K562 (cell line): ENCODE measurements around the gene SLC34A1. TPM values are rescaled to one million over a fixed set of nuclear protein-coding genes. Genes with fewer than 3 reads are reported as not detected.

Experiments used
- ARID3A ChIP-seq: IDR thresholded peaks from 2 replicates; pipeline ENCODE4 v1.6.1; 2012; ENCODE audit warnings: low read depth, low read length, improper control_type of control experiment, borderline replicate concordance
- CUX1 ChIP-seq: fragments of 200-800 bp; sonication (Bioruptor generic); IDR thresholded peaks from 2 replicates; pipeline ENCODE4 v1.6.1; 2016; ENCODE audit warnings: missing genetic modification characterization, missing compliant biosample characterization
- EP400 ChIP-seq: fragments of 450-650 bp; IDR thresholded peaks from 2 replicates; pipeline ENCODE4 v1.6.1; 2017; ENCODE audit warnings: antibody characterized with exemption, mild to moderate bottlenecking, moderate library complexity
- HDAC1 ChIP-seq, 2 experiments: fragments of 450-650 bp; IDR thresholded peaks; 2 replicates each; pipeline ENCODE4 v1.6.1; 2016 to 2017; ENCODE audit warnings: inconsistent platforms in 1 of 2, mild to moderate bottlenecking in 1 of 2, moderate library complexity in 1 of 2
- HMG20A ChIP-seq: fragments of 450-650 bp; formaldehyde crosslinking; conservative IDR thresholded peaks from 2 replicates; pipeline ENCODE4 v1.4.0; 2020; ENCODE audit warnings: mild to moderate bottlenecking, mixed read lengths
- LEF1 ChIP-seq: fragments of 450-650 bp; IDR thresholded peaks from 2 replicates; pipeline ENCODE4 v1.6.1; 2016; ENCODE audit warnings: mild to moderate bottlenecking
- PTRF ChIP-seq: fragments of 450-650 bp; IDR thresholded peaks from 2 replicates; pipeline ENCODE4 v1.6.1; 2016; ENCODE audit warnings: mild to moderate bottlenecking, missing genetic modification characterization, missing compliant biosample characterization
- RBM25 ChIP-seq: fragments of 200-400 bp; formaldehyde crosslinking; IDR thresholded peaks from 2 replicates; pipeline ENCODE4 v1.6.1; 2018; ENCODE audit warnings: low read length, low read depth, moderate library complexity; ENCODE audit not compliant: severe bottlenecking
- RUNX1 ChIP-seq: sonication (generic); IDR thresholded peaks from 2 replicates; pipeline ENCODE4 v1.6.1; 2016; ENCODE audit warnings: antibody characterized with exemption, low read depth
- SAFB ChIP-seq: fragments of 200-400 bp; formaldehyde crosslinking; IDR thresholded peaks from 2 replicates; pipeline ENCODE4 v1.6.1; 2017; ENCODE audit warnings: low read depth, low read length, borderline replicate concordance
- TOE1 ChIP-seq, 2 experiments: fragments of 450-650 bp in 1 of 2; sonication (generic) in 1 of 2; formaldehyde crosslinking in 1 of 2; IDR thresholded peaks; 2 replicates each; pipeline versions ENCODE4 v1.7.1 to v1.8.0; 2016 to 2022; ENCODE audit warnings: borderline replicate concordance in 2 of 2, mild to moderate bottlenecking in 2 of 2, antibody characterized with exemption in 1 of 2, inconsistent platforms in 1 of 2, low read depth in 1 of 2, missing genetic modification reagents in 1 of 2, moderate library complexity in 1 of 2
- ZMIZ1 ChIP-seq, 2 experiments: fragments of 150-350 bp in 1 of 2; IDR thresholded peaks; 2 replicates each; pipeline ENCODE4 v1.6.1; 2012 to 2016; ENCODE audit warnings: low read depth in 2 of 2, low read length in 2 of 2, mild to moderate bottlenecking in 1 of 2, moderate library complexity in 1 of 2
- ZNF695 ChIP-seq: fragments of 450-650 bp; formaldehyde crosslinking; IDR thresholded peaks from 2 replicates; pipeline ENCODE4 v1.4.0; 2020; ENCODE audit warnings: mild to moderate bottlenecking, moderate library complexity
- ZNF79 ChIP-seq: fragments of 250-450 bp; sonication (Bioruptor Pico); IDR thresholded peaks from 2 replicates; pipeline ENCODE4 v1.4.0; 2020; ENCODE audit warnings: low read depth, mild to moderate bottlenecking, moderate library complexity
- polyA plus RNA-seq, 8 experiments: library from polyadenylated mRNA; depleted of rRNA in 4 of 8; stranded (reverse) in 5 of 8; unstranded in 3 of 8; fragments of >200 nt; fragmentation: Nextera tagmentation in 2 of 8; fragmentation: Illumina TruSeq in 1 of 8; extraction: Ambion mirVana in 2 of 8; extraction: Trizol in 1 of 8; gene quantifications; 2 replicates each; pipeline versions ENCODE4 v1.2.1 to v1.2.3, GENCODE V29; 2011 to 2014; ENCODE audit warnings: inconsistent platforms in 1 of 8, missing spikeins in 1 of 8
- total RNA-seq, 7 experiments: library from RNA; depleted of rRNA in 6 of 7; stranded (reverse); fragments of >200 nt in 6 of 7; fragmentation: Illumina TruSeq in 2 of 7; extraction: Trizol in 2 of 7; gene quantifications; 2 replicates each; pipeline versions ENCODE4 v1.2.1 to v1.2.3, GENCODE V29; 2011 to 2021; ENCODE audit warnings: low replicate concordance in 1 of 7

The SLC34A1 gene
- total and polyA plus RNA-seq, 9 of the 15 experiments (the other 6 are each of a cell fraction or from before 2014, with no cell fraction given): not detected

- no peak; the same call in 1 of the 2 replicates for TF ChIP-seq ZNF695 (CRISPR knock-in tag)
- no peak for TF ChIP-seq RBM25
- TF ChIP-seq LEF1: no peak
- TF ChIP-seq ZNF79 (CRISPR knock-in tag): no peak
- TF ChIP-seq HDAC1 (IDR thresholded peaks at IDR 0.05): 0 out of 4 replicates have a peak, but pooled peaks of 1 of the 2 experiments have one; percentile 28
- TF ChIP-seq CUX1 (CRISPR knock-in tag): no peak
- peak; percentile 40; the same call in 1 of the 2 replicates for TF ChIP-seq SAFB
- TF ChIP-seq TOE1 (IDR thresholded peaks at IDR 0.05; ENCODE audit: borderline replicate concordance): no peak
- 0 out of 2 replicates have a peak, but pooled peaks have one; percentile 27 for TF ChIP-seq TOE1 (CRISPR knock-in tag; IDR thresholded peaks at IDR 0.05; ENCODE audit: borderline replicate concordance, low read depth)
- TF ChIP-seq RUNX1: no peak
- no peak for TF ChIP-seq ZMIZ1 (IDR thresholded peaks at IDR 0.05; ENCODE audit: low read depth in 2 of 2, low read length in 2 of 2)
- no peak for TF ChIP-seq HMG20A (CRISPR knock-in tag)
- TF ChIP-seq EP400: peak; percentile 29; the same call in 1 of the 2 replicates
- TF ChIP-seq ARID3A: no peak
- no peak for TF ChIP-seq PTRF (tag)
These were observed 62.2 kb downstream of the SLC34A1 start, which contains the start of gene PRR7 (continued) for GRCh38 chr5:177446200-177447065.
